RWPE1 (cell line): Measurements from ENCODE around the gene AOAH.
A peak's percentile ranks its signal among the peaks of the same experiment; 100 is the strongest.

Source experiments
- CTCF ChIA-PET: fragments of 350-600 bp; sonication (Branson Sonifier 250); formaldehyde crosslinking; extraction: SDS; loops from one replicate; lab custom pipeline; 2021; lab: Yijun Ruan, JAX
- POLR2A ChIA-PET: fragments of 400-600 bp; formaldehyde crosslinking; extraction: SDS; loops from one replicate; lab custom pipeline; 2020; ENCODE audit warnings: antibody characterized with exemption; ENCODE audit not compliant: low non-redundant PET; lab: Yijun Ruan, JAX
- DNase-seq: peaks from one replicate; pipeline ENCODE4 v3.0.0; 2012; ENCODE audit warnings: low spot score
- H3K27ac ChIP-seq: fragments of 450-650 bp; 2 replicates; pipeline ENCODE4 v1.5.1; 2017
- TF ChIP-seq, protein P1 (sequence below): fragments of 450-650 bp; conservative IDR thresholded peaks from 2 replicates; pipeline ENCODE4 v1.5.1; 2017; ENCODE audit warnings: low read depth, mild to moderate bottlenecking

AOAH gene

DNA sequence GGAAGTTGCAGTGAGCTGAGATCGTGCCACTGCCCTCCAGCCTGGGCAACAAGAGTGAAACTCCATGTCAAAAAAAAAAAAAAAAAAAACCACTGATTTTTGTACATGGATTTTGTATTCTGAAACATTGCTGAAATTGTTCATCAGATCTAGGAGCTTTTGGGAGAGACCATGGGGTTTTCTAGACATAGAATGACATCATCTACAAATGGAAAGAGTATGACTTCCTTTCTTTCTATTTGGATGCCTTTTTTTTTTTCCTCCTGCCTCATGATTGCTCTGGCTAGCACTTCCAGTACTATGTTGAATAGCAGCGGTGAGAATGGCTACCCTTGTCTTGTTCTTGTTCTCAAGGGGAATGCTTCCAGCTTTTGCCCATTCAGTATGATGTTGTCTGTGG is 245.5 kb downstream of the AOAH start:
- DNase-seq, result no peak
- H3K27ac ChIP-seq, result no peak overlapping the region
- POLR2A ChIA-PET, result no interaction called here
- TF ChIP-seq, protein P1, sequence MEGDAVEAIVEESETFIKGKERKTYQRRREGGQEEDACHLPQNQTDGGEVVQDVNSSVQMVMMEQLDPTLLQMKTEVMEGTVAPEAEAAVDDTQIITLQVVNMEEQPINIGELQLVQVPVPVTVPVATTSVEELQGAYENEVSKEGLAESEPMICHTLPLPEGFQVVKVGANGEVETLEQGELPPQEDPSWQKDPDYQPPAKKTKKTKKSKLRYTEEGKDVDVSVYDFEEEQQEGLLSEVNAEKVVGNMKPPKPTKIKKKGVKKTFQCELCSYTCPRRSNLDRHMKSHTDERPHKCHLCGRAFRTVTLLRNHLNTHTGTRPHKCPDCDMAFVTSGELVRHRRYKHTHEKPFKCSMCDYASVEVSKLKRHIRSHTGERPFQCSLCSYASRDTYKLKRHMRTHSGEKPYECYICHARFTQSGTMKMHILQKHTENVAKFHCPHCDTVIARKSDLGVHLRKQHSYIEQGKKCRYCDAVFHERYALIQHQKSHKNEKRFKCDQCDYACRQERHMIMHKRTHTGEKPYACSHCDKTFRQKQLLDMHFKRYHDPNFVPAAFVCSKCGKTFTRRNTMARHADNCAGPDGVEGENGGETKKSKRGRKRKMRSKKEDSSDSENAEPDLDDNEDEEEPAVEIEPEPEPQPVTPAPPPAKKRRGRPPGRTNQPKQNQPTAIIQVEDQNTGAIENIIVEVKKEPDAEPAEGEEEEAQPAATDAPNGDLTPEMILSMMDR, result no peak
- CTCF ChIA-PET, result interaction anchor here (1.0 kb wide), 1 partner anchor 9 kb away, joined by 3 read pairs; no protein-coding TSS in a partner anchor

DNA sequence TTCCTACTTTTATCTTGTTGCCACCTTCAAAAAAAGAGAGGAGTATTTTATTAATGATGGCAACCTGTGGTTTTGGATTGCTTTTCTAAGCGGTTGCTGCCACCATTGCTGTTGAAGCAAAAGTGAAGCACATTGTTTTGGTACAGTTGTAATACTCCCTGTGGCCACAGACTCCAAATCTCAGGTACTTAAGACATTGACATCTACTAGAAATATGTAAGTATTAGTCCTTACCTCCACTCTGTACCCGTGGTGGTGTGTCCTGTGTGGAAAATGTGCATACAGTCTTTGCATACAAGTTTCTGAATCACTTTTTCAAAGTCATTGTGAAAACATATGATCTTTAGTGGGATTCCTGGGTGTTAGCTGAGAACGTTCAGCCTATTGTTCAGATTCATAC is 248.9 kb downstream of the AOAH start:
- DNase-seq, result no peak
- no peak overlapping the region for H3K27ac ChIP-seq
- TF ChIP-seq, protein P1, result no peak
- ChIA-PET POLR2A (no interaction called here), CTCF (interaction anchor here (0.7 kb wide), 1 partner anchor 334 kb away, joined by 3 read pairs; no protein-coding TSS in a partner anchor)

DNA sequence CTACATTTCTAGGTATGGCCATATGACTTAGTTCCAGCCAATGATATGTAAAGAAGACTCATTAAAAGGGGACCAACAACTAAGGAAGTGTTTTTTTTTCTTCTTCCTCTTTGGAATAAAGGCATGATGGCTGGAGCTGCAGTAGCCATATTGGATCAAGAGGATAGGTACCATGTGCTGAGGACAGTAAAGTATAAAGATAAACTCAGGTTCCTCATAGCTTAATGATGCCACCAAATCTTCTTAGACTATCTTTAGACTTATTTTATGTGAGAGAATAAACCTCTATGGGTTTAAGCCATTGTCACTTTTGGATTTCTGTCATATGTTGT is 249.3 kb downstream of the AOAH start:
- ChIA-PET CTCF (interaction anchor here (0.6 to 1.7 kb wide), 2 partner anchors 12 to 533 kb away, joined by 3 to 10 read pairs; no protein-coding TSS in a partner anchor), POLR2A (no interaction called here)
- TF ChIP-seq, protein P1, result no peak
- DNase-seq, result no peak
- no peak overlapping the region for H3K27ac ChIP-seq

DNA sequence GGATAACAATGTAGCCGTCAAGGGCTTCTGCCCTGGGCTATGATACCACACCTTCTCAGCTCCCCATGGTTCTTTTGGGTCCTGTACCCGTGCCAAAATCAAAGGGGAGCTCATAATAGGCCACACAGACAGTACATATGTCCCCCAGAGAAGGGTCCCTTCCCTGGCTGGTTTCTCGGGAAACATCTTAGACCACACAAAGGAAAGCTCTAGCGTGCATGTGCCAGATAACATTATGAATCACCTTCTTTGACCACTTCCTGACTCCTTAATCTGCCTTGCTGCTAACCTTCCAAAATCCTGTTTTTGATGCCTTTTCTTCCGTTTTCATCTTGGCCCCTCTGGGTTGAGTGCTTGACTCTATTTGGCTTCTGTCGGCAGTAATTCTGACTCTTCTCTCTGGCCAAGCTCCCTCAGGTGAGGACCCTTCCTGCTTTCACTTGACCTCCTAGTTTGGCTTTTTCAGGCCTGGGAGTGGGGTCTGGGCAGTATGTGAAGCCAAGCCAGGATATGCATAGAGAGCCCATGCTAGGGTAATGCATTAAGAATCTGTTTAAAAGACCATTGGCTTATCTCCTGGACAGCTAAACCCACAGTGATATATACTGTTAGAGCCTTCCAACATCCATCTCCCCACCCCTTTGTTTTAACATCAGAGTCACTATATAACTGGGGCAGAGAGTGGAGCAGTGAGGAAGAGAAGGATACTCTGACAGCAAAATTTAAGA is 249.8 kb downstream of the AOAH start:
- TF ChIP-seq, protein P1, result no peak
- POLR2A ChIA-PET, result no interaction called here
- peak overlapping the region; percentile 73 for H3K27ac ChIP-seq
- DNase-seq, result peak; percentile 70
- CTCF ChIA-PET, result interaction anchor here (0.6 to 1.7 kb wide), 5 partner anchors 13 to 708 kb away, joined by 3 to 10 read pairs (median 3); no protein-coding TSS in a partner anchor

DNA sequence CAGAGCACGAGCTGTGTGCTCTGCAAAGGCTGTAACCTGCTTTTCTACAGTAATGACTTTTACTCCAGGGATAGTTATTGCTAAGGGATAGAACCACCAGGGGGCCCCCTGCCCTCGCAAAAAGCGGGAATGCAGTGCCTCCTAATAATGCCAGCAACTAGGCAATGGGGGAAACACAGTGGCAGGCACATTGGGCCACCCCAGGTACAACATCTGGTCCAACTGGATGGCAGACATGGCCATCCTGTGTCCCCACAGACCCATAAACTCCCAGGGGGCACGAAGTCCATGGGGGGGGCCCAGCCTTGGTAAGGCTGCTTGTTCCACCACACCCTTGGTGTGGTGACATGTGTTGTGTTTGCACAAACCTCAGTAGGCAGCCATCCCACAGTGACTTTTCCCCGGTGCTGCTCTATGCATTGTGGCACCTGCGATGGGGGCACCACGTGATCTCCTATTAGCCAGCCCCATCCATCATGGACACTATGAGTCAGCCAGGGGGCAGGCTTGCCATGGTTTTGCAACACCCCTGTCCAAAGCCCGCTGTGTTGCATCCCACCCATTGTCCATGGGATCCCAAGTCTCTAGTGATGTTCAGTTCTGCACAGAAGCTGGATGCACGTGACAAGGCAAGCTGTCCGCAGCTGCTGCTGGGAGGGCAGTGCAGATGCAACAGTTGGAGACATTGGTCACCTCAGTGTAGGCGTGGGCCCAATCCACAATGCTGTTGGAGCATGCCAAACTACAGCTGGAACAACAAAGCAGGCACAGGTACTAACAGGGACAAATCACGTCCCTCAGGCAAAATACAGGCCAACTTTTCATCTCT is 250.6 kb downstream of the AOAH start:
- TF ChIP-seq, protein P1, result no peak; the same call in 1 of the 2 replicates
- POLR2A ChIA-PET, result no interaction called here
- peak; percentile 51 for DNase-seq
- CTCF ChIA-PET, result interaction anchor here (0.6 to 1.7 kb wide), 4 partner anchors 13 to 709 kb away, joined by 3 to 10 read pairs (median 4); no protein-coding TSS in a partner anchor
- H3K27ac ChIP-seq, result peak overlapping the region; percentile 73

DNA sequence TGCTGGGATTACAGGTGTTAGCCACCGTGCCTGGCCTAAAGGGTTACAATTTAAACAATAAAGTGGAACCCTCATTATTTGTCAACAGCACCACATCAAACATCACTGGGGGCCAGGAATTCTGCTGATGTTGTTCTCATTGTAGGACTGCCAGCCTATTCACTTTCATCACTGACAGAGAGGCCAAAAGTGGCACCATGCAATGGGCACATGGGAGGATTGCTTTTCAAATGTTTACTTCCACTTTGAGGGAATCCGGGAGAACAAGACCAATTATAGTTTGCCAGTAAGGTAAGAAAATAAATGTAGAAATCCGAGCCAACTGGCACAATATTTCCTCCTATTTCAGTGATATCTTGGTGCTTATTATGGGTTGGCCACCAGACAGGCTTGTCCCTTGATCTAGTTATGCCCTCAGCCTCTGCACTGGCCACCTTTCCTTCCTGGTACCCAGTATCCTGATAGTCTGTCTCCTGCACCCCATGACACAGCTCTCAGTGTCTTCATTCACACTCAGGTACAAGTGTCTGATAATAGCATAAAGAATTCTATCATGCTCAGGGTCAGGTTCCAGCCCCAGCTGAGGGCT is 252.1 kb downstream of the AOAH start:
- DNase-seq, result no peak
- POLR2A ChIA-PET, result interaction anchor here (0.6 kb wide), 1 partner anchor 12 kb away, joined by 8 read pairs; no protein-coding TSS in a partner anchor
- CTCF ChIA-PET, result interaction anchor here (0.6 kb wide), 1 partner anchor 456 kb away, joined by 3 read pairs; no protein-coding TSS in a partner anchor
- TF ChIP-seq, protein P1, result no peak
- H3K27ac ChIP-seq, result no peak overlapping the region
